Lower leg skin (tissue), 4 donors: ENCODE measurements around the gene DNAH1. TPM values are rescaled to one million over a fixed set of nuclear protein-coding genes. Genes with fewer than 3 reads are reported as not detected.

ENCODE experiments used
- DNase-seq, 2 donors: peaks; one replicate each; pipeline ENCODE4 v3.0.0-alpha.2; 2019; ENCODE audit warnings: low spot score in 2 of 2
- H3K4me3 ChIP-seq: fragments of 200-600 bp; sonication (generic); 2 replicates; pipeline ENCODE4 v1.5.1; 2017; ENCODE audit warnings: mild to moderate bottlenecking, low read depth; ENCODE audit not compliant: poor library complexity, severe bottlenecking
- CTCF ChIP-seq, 3 donors: fragments of 450-650 bp; IDR thresholded peaks; one replicate each; pipeline ENCODE4 v1.5.1; 2016; ENCODE audit warnings: antibody characterized with exemption in 3 of 3, mild to moderate bottlenecking in 3 of 3, moderate library complexity in 2 of 3
- POLR2A ChIP-seq, 2 donors: fragments of 450-650 bp; IDR thresholded peaks; one replicate each; pipeline ENCODE4 v1.6.1; 2016 to 2017; ENCODE audit warnings: antibody characterized with exemption in 2 of 2, mild to moderate bottlenecking in 1 of 2, moderate library complexity in 1 of 2
- WGBS, 2 donors: methylation state at CpG; one replicate each; pipeline ENCODE4 v1.1.5; 2018; 5-methylcytosine and 5-hydroxymethylcytosine counted together
- intact Hi-C: fragments of 100-400 bp; cut with DNase I; formaldehyde crosslinking; loops from one replicate; pipeline ENCODE4 v1.15.0; 2023; ENCODE audit warnings: low total_unique reads
- total RNA-seq, 4 donors: library from RNA; depleted of rRNA; stranded (reverse); fragments of >200 nt; gene quantifications; one replicate each; pipeline ENCODE4 v1.1.0, GENCODE V29; 2016

The DNAH1 gene
- total RNA-seq, 4 donors from 2014 or later: 2.0 to 5.9 (median 5.0) TPM

DNA sequence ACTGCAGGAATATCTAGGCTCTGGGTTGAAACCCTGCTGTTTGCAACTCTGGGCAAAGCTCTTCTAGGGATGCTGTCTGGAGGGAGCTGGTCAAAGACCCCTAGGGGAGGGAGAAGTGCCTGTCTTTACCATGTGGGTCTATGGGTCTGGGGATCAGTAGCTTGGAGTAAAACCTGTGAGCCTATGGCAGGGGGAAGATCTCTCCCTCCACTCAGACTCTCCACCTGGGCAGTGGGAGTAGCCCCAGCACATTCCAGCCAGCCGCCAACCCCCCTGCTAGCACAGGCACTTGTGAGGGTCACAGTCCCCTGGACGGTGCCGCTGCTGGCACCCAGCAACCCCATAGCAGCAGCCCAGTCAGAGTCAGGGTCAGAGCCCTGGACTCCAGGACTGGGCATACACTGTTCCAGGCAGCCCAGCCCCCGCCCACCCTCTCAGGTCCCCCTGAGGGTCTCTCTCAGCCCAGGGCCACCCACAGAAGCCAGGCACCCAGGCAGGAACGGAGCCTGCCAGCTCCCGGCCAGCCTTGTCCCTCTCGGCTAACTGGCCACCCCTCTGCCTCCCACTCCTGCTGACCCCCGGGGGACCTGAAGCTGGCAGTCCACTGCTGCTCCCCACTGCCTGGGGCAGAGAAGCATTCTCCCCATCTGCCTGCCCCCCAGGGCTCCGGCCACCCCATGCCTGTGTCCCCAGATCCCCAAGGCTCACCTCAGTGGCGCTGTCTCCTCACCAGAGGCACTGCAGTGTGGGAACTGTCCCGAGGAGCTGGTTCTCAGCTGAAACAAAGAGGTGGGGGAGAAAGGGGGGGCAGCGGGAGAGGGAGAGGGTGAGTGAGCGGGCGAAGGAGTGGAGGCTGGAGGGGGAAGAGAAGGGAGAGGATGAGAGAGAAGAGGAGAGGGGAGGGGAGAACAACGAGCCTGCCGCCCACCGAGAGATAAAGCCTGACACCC lies 17.7 kb upstream of the DNAH1 start:
- intact Hi-C loops: no loop called here
- TF ChIP-seq POLR2A (IDR thresholded peaks at IDR 0.05) (no peak), CTCF (IDR thresholded peaks at IDR 0.05) (no peak)
- H3K4me3 ChIP-seq: no peak overlapping the region
- no peak for DNase-seq
- WGBS, 2 donors: 38 to 51% methylated on average over 15 to 16 of the region's 17 CpGs

DNA sequence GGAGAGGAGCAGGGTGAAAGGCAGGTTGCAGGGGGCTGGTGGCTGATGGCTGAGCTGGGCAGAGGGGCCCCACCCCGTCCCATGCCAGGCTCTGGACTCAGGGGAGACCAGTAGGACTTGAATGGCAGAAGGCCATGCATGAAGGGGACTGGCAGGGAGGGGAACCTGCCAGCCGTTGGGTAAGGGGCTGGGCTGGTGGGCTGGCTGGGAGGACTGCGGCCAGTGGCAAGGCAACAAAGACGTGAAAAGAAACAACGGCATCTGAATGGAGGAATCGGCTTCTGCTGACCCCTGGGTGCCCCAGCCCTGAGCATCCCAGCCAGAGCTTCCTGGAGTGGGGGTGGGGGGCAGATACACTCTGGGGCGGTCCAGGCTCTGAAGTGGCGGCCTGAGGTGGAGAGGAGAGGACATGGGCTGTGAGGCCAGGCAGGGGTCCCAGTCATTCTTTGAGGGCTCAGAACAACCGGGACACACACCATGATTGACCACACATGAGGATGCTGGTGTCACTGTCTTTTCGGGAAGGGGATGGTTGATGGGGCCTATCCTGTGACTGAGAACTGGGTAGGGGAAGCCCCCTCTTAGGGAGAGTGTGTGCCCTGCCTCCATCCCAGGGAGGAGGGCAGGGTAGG lies 16.8 kb upstream of the DNAH1 start:
- H3K4me3 ChIP-seq: no peak overlapping the region
- no peak for DNase-seq
- intact Hi-C loops: no loop called here
- WGBS, 2 donors: 58 to 64% methylated on average over 10 of the region's 10 CpGs
- no peak for TF ChIP-seq CTCF (IDR thresholded peaks at IDR 0.05)
- TF ChIP-seq POLR2A (IDR thresholded peaks at IDR 0.05): no peak

GRCh38 chr3:52299879-52300611 lies 16.1 kb upstream of the DNAH1 start:
- TF ChIP-seq POLR2A (IDR thresholded peaks at IDR 0.05) (no peak), CTCF (IDR thresholded peaks at IDR 0.05) (no peak)
- H3K4me3 ChIP-seq: no peak overlapping the region
- WGBS, 2 donors: 33 to 47% methylated on average over 14 of the region's 14 CpGs
- no peak for DNase-seq
- intact Hi-C loops: no loop called here

DNA sequence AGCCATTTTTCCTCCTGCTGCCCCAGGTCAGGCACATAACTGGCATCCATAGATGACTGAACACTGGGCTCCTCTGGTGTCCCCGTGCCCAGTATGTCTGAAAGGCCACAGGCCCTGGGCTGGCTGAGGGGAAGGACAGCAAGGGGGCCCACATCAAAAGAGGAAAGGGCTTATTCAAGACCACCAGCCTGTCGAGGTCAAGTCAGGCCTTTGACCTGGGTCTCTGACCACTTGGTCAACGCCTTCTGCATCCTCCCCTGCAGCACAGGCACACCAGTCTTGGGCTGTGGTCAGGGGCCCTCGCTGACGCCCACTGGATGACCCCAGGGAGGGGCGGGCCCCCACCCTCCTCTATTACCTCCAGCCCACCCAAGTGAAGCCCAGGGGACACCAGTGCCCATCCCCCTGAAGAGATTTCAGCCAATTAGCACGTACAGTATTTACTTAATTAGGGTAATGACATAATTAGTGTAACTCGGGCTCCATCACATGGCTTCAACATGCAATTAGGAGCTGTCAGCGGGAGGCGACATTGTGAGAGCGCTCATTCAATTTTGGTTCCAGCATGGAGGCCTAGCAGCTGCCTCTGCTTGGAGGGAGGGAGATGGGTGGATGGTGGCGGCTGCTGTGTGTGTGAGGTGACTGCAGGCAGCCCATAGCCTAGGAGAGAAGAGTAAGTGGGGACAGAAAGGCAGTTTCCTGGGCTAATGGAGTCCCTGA lies 13.5 kb upstream of the DNAH1 start:
- H3K4me3 ChIP-seq: no peak overlapping the region
- TF ChIP-seq CTCF (IDR thresholded peaks at IDR 0.05): no peak
- no peak for TF ChIP-seq POLR2A (IDR thresholded peaks at IDR 0.05)
- intact Hi-C loops: no loop called here
- no peak for DNase-seq
- WGBS, 2 donors: 81 to 89% methylated on average over 12 of the region's 12 CpGs

- DNase-seq: no peak
- H3K4me3 ChIP-seq: no peak overlapping the region
- WGBS, 2 donors: 94 to 95% methylated on average over 2 of the region's 2 CpGs
- TF ChIP-seq POLR2A (IDR thresholded peaks at IDR 0.05) (no peak), CTCF (IDR thresholded peaks at IDR 0.05) (no peak)
- intact Hi-C loops: no loop called here
These were observed 12.3 kb upstream of the DNAH1 start for GRCh38 chr3:52303811-52304210.
